Measurements from ENCODE around the gene STX1B.

The STX1B gene

DNA sequence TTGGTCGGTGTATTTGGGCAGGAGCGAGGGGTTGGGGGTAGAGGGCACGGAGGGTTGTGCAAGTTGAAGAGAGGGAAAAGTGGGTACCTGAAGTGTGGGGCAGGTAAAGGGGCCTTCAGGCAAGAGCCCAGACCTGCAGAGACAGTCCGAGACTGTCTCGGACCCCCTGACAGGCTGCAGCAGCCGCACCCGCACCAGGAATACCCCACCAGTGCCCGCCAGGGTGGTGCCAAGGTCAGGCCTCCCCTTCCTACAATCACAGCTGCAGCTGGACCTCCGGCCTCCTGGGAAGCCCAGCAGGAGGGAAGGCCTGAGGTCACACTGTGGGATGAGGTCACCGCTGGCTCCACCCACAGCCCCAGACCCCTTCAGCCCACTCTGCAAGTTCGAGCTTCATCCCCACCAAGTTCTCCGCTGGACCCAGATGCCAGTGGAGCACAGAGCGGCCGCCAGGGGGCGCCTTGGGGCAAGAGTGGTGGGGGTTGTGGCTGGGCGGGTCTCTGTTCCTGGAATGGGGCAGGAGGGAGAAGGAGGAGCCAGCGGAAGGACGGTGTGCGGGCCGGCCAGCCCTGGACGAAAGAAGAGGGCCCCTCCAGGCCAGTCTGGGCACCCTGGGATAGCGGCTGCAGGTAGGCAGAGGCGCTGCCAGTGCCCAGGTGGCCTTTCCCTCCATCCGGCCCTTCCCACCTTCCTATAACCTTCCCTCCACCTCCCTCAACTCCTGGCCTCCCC lies 25.6 kb downstream of the STX1B start, which contains the start of gene HSD3B7:
TSS of gene HSD3B7 (plus strand) at position 539 of the 732 bp plus-strand sequence. CDS start 452 bp downstream, outside the sequence.
- in situ Hi-C loops (cut with HindIII; ENCODE audit: low sequenced_read_pairs) = no loop called here
- TF ChIP-seq, protein P1, sequence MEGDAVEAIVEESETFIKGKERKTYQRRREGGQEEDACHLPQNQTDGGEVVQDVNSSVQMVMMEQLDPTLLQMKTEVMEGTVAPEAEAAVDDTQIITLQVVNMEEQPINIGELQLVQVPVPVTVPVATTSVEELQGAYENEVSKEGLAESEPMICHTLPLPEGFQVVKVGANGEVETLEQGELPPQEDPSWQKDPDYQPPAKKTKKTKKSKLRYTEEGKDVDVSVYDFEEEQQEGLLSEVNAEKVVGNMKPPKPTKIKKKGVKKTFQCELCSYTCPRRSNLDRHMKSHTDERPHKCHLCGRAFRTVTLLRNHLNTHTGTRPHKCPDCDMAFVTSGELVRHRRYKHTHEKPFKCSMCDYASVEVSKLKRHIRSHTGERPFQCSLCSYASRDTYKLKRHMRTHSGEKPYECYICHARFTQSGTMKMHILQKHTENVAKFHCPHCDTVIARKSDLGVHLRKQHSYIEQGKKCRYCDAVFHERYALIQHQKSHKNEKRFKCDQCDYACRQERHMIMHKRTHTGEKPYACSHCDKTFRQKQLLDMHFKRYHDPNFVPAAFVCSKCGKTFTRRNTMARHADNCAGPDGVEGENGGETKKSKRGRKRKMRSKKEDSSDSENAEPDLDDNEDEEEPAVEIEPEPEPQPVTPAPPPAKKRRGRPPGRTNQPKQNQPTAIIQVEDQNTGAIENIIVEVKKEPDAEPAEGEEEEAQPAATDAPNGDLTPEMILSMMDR (IDR thresholded peaks at IDR 0.05; ENCODE audit: low read depth, low read length, missing control alignments) = peak; percentile 91
- H3K4me3 ChIP-seq (ENCODE audit: low read depth, low read length) = peak within 1 kb of the TSS; percentile 33
- peak; percentile 34 for DNase-seq (ENCODE audit: low read depth)

DNA sequence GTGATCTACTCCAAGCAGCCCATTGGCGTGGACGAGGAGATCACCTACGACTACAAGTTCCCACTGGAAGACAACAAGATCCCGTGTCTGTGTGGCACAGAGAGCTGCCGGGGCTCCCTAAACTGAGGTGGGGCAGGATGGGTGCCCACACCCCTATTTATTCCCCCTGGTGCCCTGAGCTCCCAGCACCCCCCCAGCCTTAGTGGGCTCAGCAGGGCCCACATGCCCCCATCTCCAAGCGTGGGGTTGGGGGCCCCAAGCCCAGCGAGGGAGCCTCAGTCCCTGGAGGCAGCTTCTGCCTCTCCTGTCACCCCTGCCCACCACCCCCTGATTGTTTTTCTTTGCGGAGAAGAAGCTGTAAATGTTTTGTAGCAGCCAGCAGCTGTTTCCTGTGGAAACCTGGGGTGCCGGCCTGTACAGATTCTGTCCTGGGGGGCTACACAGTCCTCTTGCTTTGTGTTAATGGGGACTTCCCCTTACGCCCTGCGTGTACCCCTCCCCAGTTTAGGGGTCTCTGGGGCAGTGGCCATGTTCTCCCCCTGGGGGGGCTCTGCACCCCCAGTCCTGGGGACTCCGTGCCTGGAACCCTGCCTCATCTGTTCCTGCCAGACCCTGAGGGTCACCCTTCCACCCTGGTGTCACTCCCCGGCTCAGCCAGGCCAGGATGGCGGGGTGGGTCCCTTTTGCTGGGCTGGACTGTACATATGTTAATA lies 26.4 kb downstream of the STX1B start:
- TF ChIP-seq, protein P1 (IDR thresholded peaks at IDR 0.05; ENCODE audit: low read depth, low read length, missing control alignments) = no peak
- H3K4me3 ChIP-seq (ENCODE audit: low read depth, low read length) = no peak overlapping the region
- in situ Hi-C loops (cut with HindIII; ENCODE audit: low sequenced_read_pairs) = no loop called here
- no peak for DNase-seq (ENCODE audit: low read depth)

DNA sequence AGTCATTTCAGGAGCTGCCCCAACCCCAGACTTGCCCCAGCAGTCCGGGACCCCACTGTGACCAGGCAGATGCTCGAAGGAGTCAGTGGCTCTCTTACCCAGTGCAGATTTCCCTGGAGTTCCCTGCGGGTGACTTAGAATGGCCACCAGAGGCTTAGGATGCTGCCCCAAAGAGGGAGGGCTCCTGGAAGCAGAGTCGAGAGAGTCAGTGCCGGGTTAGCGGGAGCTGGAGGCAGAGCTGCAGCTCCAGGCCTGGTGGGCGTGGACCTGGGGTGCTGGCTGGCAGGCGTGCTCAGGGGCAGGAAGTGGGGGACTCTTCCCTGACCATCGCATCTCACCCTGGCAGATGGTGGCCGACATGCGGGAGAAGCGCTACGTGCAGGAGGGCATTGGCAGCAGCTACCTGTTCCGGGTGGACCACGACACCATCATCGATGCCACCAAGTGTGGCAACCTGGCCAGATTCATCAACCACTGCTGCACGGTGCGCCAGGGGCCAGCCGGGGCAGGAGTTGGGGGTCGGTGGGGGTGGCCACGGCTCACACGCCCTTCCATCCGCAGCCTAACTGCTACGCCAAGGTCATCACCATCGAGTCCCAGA lies 27.0 kb downstream of the STX1B start:
- no peak overlapping the region for H3K4me3 ChIP-seq (ENCODE audit: low read depth, low read length)
- in situ Hi-C loops (cut with HindIII; ENCODE audit: low sequenced_read_pairs) = no loop called here
- no peak for DNase-seq (ENCODE audit: low read depth)

DNA sequence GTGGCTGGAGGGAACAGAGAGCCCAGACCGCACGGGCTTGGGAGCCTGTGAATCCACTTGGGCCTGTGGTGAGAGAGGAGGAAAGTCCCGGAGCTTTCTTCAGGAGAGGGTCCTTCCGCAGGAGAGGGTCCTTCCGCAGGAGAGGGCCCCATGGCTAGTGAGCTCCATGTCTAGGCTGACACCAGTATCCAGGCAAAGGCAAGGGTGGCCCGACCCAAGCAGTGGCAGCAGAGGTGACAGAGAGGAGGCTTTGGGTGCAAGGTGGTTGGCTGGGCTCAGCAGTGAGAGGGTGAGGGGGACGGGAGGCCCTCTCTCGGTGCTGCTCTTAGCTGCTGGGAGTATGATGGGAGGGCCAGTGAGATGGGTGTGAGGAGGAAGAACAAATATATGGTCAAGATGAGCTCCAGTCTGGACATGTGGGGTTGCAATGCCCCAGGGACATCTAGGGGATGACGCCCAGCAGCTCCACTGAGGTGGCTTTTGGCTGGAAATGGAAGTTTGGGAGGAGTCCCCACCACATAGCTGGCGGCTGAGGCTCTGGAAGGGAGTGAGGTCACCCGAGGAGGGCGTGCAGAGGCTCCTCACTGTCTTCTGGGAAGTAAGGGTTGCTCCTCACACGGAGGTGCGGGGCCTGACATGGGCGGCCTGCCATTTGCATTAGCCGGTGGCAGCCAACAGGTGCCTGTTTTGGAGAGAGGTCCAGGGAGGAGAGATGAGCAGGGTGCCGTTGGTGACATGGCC lies 27.7 kb downstream of the STX1B start:
- in situ Hi-C loops (cut with HindIII; ENCODE audit: low sequenced_read_pairs) = no loop called here
- DNase-seq (ENCODE audit: low read depth) = no peak
- H3K4me3 ChIP-seq (ENCODE audit: low read depth, low read length) = no peak overlapping the region
- TF ChIP-seq, protein P1 (IDR thresholded peaks at IDR 0.05; ENCODE audit: low read depth, low read length, missing control alignments) = no peak

More for the DNA sequence above, 27.0 kb downstream of the STX1B start:
- TF ChIP-seq, protein P1 (IDR thresholded peaks at IDR 0.05; ENCODE audit: low read depth, low read length, missing control alignments) = no peak

DNA sequence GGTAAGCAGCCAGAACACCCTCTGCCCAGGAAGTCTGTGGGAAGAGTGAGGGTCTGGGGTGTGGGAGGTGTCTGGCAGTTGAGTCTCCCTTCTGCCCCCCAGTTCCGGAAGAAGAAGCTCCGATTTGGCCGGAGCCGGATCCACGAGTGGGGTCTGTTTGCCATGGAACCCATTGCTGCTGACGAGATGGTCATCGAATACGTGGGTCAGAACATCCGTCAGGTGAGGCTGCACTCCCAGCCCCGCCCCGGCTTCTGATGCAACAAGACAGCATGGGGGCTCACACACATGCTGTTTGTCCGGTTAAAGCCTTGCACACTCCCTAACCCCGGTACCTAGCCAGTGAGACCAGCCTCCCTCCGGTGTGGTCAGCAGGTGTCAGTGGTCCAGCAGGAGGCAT lies 29.5 kb downstream of the STX1B start:
- DNase-seq (ENCODE audit: low read depth) = no peak
- no peak overlapping the region for H3K4me3 ChIP-seq (ENCODE audit: low read depth, low read length)
- TF ChIP-seq, protein P1 (IDR thresholded peaks at IDR 0.05; ENCODE audit: low read depth, low read length, missing control alignments) = no peak
- in situ Hi-C loops (cut with HindIII; ENCODE audit: low sequenced_read_pairs) = no loop called here

DNA sequence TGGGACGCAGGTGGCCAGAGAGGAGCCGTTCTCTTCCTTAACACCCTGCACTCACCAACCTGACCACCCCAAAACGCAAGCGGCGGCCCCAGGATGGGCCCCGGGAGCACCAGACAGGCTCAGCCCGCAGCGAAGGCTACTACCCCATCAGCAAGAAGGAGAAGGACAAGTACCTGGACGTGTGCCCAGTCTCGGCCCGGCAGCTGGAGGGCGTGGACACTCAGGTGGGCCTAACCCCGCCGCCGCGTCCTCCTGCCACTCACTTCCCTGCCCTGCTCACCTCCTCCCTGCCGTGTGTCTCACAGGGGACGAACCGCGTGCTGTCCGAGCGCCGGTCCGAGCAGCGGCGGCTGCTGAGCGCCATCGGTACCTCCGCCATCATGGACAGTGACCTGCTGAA lies 30.0 kb downstream of the STX1B start:
- DNase-seq (ENCODE audit: low read depth) = no peak
- TF ChIP-seq, protein P1 (IDR thresholded peaks at IDR 0.05; ENCODE audit: low read depth, low read length, missing control alignments) = no peak
- in situ Hi-C loops (cut with HindIII; ENCODE audit: low sequenced_read_pairs) = no loop called here
- H3K4me3 ChIP-seq (ENCODE audit: low read depth, low read length) = no peak overlapping the region
